ENCODE results near the gene SLC31A1. TPM values are rescaled to one million over a fixed set of nuclear protein-coding genes. Genes with fewer than 3 reads are reported as not detected.

Gene SLC31A1
- total RNA-seq: 10.6 TPM

DNA sequence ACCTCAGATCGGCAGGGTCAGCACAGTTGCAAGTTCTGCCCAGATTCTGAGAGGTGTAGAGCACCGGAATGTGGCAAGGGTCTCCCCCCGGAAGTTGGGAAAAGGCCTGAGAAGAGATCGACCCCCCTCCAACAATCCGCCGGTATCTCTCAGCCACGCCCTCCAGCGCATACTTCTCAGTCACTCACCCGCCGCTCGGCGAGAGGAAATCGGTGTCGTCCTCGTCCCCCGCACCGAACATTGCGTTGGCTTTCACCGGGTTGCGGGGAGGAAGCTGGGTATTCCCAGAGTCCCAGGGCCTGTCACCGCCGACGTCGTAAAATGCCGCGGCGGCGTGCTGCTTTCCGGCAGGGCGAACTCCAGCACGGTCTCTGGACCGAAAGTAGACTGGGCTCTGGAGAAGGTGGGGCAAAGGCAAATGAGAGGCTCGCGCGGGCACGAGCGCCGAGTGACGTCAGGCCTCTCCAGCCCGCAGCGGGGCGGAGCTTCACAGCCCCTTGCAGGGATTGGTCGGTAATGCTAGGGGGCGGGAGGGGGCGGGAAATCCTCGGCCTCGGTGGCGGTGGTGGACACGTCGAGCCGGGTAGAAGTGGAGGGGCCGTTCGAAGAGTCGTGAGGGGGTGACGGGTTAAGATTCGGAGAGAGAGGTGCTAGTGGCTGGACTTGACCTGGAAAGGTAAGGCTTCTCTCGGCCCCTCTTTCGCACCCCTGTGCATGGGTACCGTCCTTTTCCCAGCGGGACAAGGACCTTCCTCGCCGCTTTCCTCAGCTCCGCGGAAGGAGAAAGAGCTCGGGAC, at the start of gene SLC31A1, which contains the start of gene FKBP15:
Gene SLC31A1, plus strand, starts transcription at position 542 of the 797 bp plus-strand sequence. CDS start 34,605 bp downstream, outside the sequence.
Gene FKBP15, minus strand, starts transcription at position 275 of the 797 bp plus-strand sequence. Its CDS starts 34 bp downstream, at position 241.

DNA sequence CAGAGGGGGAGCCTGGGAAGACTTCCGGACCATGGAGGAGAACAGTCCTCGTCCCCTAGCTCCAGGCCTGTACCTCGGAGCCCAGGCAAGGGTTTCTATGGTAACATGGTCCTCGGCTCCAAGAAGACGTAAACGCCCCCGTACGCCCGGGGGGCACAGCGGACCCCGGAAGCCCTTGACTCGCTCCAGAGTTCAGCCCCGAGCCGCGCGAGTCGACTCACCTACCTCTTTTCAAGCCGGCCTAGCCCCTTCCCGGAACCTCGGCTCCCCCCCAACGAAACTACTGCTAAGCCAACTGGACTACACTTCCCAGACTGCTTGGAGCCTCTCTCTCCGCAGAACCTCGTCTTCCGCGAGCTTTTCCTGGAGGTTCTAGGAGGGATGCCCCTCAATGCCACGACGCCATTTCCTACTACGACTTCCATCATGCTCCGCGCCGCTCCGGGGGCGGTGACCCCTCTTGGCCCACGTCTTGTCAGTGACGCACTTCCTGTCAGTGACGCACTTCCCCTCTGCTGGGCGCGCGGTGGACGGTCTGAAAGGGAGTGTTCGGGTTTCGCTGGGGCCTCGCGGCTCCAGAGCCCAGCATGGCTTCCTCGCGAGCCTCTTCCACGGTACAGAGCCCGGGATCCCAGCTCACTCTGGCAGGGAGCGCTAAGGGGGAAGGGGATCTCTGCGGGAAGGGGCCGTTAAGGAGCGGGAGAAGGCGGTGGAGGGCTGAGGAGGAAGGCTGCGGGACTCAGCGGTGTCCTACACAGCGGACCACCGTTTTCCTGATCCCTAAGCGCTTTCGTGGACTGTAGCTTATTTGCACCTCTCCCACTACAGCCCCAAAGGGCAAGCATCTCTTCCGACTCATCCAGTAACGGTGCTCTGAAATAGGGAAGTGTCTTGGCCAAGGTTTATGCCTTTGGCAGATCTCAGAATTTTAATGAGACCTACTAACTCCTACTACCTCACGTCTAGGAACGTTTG, 54.1 kb downstream of the SLC31A1 start, which contains the start of the genes CDC26 and PRPF4:
Gene CDC26, minus strand, starts transcription at position 416 of the 975 bp plus-strand sequence. CDS start 3,065 bp downstream, outside the sequence.
Gene PRPF4, plus strand, starts transcription at position 502 of the 975 bp plus-strand sequence. Its CDS starts 86 bp downstream, at position 588.

DNA sequence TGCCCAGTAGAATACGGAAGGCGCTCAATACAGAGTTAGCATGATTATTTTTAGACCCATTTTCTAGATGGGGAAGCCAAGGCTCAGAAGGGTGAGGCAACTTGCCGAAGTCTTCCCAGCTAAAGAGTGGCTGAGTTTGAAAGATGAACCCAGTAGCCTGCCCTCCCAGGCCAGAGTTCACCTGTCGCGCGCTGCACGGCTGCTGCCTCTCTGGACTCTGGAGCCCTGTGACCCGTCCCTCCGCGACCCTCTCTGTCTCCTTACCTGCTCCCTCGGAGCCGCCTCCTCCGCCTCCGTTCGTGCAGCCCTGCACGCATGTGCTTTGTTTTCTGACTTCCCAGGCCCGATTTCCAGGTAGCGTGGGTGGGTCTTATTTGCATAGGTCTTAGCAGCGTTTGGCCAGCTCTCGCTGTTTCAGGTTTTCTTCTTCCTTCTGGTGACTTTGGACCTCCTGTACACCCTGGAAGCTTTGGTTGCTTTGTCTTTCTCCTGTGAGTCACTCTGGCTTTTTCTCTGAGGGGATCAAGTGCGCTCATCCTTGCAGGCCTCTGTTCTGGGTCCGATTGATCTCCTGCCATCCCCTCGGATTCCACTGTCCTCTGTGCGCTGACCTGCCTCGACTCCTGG, 81.6 kb downstream of the SLC31A1 start, which contains the start of gene RNF183:
Gene RNF183, minus strand, starts transcription at position 585 of the 627 bp plus-strand sequence. CDS start 5,192 bp downstream, outside the sequence.

Other genes starting within 250 kb of the SLC31A1 start
- 75.4 TPM for gene ZNF883, start 209.4 kb upstream of the SLC31A1 start, total RNA-seq
- gene ZFP37, start 164.8 kb upstream of the SLC31A1 start, total RNA-seq: 30.7 TPM
- gene SLC31A2, start 70.5 kb upstream of the SLC31A1 start, total RNA-seq: 4.7 TPM
- gene FKBP15, start 267 bp upstream of the SLC31A1 start, total RNA-seq: 31.9 TPM
- gene CDC26, start 54.0 kb downstream of the SLC31A1 start, total RNA-seq: 11.3 TPM
- gene PRPF4, start 54.1 kb downstream of the SLC31A1 start, total RNA-seq: 26.0 TPM
- gene RNF183, start 81.8 kb downstream of the SLC31A1 start, total RNA-seq: not detected
- 2.8 TPM for gene WDR31, start 118.7 kb downstream of the SLC31A1 start, total RNA-seq
- not detected for gene BSPRY, start 128.0 kb downstream of the SLC31A1 start, total RNA-seq
- gene HDHD3, start 155.4 kb downstream of the SLC31A1 start, total RNA-seq: 10.0 TPM
- 23.8 TPM for gene ALAD, start 179.7 kb downstream of the SLC31A1 start, total RNA-seq
- gene POLE3, start 189.1 kb downstream of the SLC31A1 start, total RNA-seq: 31.3 TPM
- 0.94 TPM for gene C9orf43, start 189.2 kb downstream of the SLC31A1 start, total RNA-seq
- 15.3 TPM for gene RGS3, start 242.2 kb downstream of the SLC31A1 start, total RNA-seq